IMR-90 (cell line): Measurements from ENCODE around the gene LMO2. TPM values are rescaled to one million over a fixed set of nuclear protein-coding genes. Genes with fewer than 3 reads are reported as not detected.

ENCODE experiments used
- ATAC-seq: fragments of 200-7000 bp; cut with Tn5 transposase; 2 replicates; pipeline ENCODE4 v1.9.1; 2020; ENCODE audit warnings: low read depth, mild to moderate bottlenecking, moderate library complexity
- BruUV-seq: library from RNA; stranded (reverse); fragments of 400-500 nt; replicated peaks from 2 replicates; lab custom pipeline; 2021; lab: Mats Ljungman, UMichigan
- CTCF ChIA-PET: fragments of 300-600 bp; formaldehyde crosslinking; extraction: SDS; loops from one replicate; lab custom pipeline; 2021; ENCODE audit warnings: antibody characterized with exemption; lab: Yijun Ruan, JAX
- POLR2A ChIA-PET: fragments of 300-600 bp; sonication (Branson Sonifier 250); formaldehyde crosslinking; loops from one replicate; lab custom pipeline; 2022; ENCODE audit warnings: antibody characterized with exemption; ENCODE audit not compliant: unreplicated experiment; lab: Charles Lee
- DNase-seq: peaks from one replicate; pipeline ENCODE4 v3.0.0; 2013
- H2AFZ ChIP-seq: replicated peaks from 2 replicates; pipeline ENCODE3; 2013; ENCODE audit warnings: low read length, mild to moderate bottlenecking; ENCODE audit not compliant: poor library complexity
- H2AK5ac ChIP-seq: 2 replicates; pipeline ENCODE4 v1.6.1; 2013; ENCODE audit warnings: low read depth, low read length, inconsistent platforms
- H2AK9ac ChIP-seq: replicated peaks from 2 replicates; pipeline ENCODE3; 2013; ENCODE audit warnings: mild to moderate bottlenecking, low read depth, low read length, moderate library complexity; ENCODE audit not compliant: poor library complexity
- H2BK120ac ChIP-seq: 2 replicates; pipeline ENCODE4 v1.6.1; 2013; ENCODE audit warnings: low read depth, low read length, inconsistent platforms
- H2BK15ac ChIP-seq: 3 replicates; pipeline ENCODE4 v1.6.1; 2013; ENCODE audit warnings: low read depth, low read length, inconsistent platforms
- H2BK20ac ChIP-seq: 2 replicates; pipeline ENCODE4 v1.6.1; 2013; ENCODE audit warnings: low read depth, mild to moderate bottlenecking, inconsistent platforms, low read length, moderate library complexity
- H2BK5ac ChIP-seq: 2 replicates; pipeline ENCODE4 v1.6.1; 2013; ENCODE audit warnings: mild to moderate bottlenecking, low read depth, low read length, inconsistent platforms; ENCODE audit not compliant: poor library complexity, severe bottlenecking
- H3K14ac ChIP-seq: replicated peaks from 2 replicates; pipeline ENCODE4 v1.6.1; 2013; ENCODE audit warnings: low read depth, low read length, inconsistent platforms
- H3K18ac ChIP-seq: 2 replicates; pipeline ENCODE4 v1.6.1; 2013; ENCODE audit warnings: low read depth, low read length, control low read depth
- H3K23ac ChIP-seq: 2 replicates; pipeline ENCODE4 v1.6.1; 2013; ENCODE audit warnings: low read depth, low read length, inconsistent platforms
- H3K27ac ChIP-seq: 2 replicates; pipeline ENCODE4 v1.5.1; 2013; ENCODE audit warnings: mild to moderate bottlenecking, control low read depth, low read length; ENCODE audit not compliant: insufficient read depth
- H3K27me3 ChIP-seq: 2 replicates; pipeline ENCODE4 v1.6.1; 2013; ENCODE audit warnings: low read length; ENCODE audit not compliant: control insufficient read depth, insufficient read depth
- H3K36me3 ChIP-seq: 2 replicates; pipeline ENCODE4 v1.6.1; 2013; ENCODE audit warnings: low read length, mixed read lengths; ENCODE audit not compliant: control insufficient read depth, insufficient read depth
- H3K4ac ChIP-seq: 2 replicates; pipeline ENCODE4 v1.6.1; 2013; ENCODE audit warnings: low read depth, low read length, inconsistent platforms
- H3K4me1 ChIP-seq: 2 replicates; pipeline ENCODE4 v1.6.1; 2013; ENCODE audit warnings: low read length, mixed read lengths; ENCODE audit not compliant: control insufficient read depth, insufficient read depth
- H3K4me2 ChIP-seq: 2 replicates; pipeline ENCODE4 v1.6.1; 2013; ENCODE audit warnings: low read depth, mild to moderate bottlenecking, control low read depth, low read length, moderate library complexity
- H3K4me3 ChIP-seq: 2 replicates; pipeline ENCODE4 v1.5.1; 2013; ENCODE audit warnings: low read depth, mild to moderate bottlenecking, control low read depth, low read length, moderate library complexity; ENCODE audit not compliant: insufficient read depth
- H3K56ac ChIP-seq: 2 replicates; pipeline ENCODE4 v1.6.1; 2013; ENCODE audit warnings: low read length, inconsistent platforms; ENCODE audit not compliant: insufficient read depth; ENCODE audit errors: extremely low read depth
- H3K79me1 ChIP-seq, 2 experiments: 2 replicates each; pipeline ENCODE4 v1.6.1; 2013; ENCODE audit warnings: low read length in 2 of 2, inconsistent platforms in 1 of 2, low read depth in 1 of 2
- H3K9ac ChIP-seq: 2 replicates; pipeline ENCODE4 v1.6.1; 2013; ENCODE audit warnings: low read depth, low read length, control low read depth
- H3K9me1 ChIP-seq: 2 replicates; pipeline ENCODE4 v1.6.1; 2013; ENCODE audit warnings: low read length, inconsistent platforms; ENCODE audit not compliant: insufficient read depth
- H3K9me3 ChIP-seq: 2 replicates; pipeline ENCODE4 v1.6.1; 2013; ENCODE audit warnings: low read length; ENCODE audit not compliant: control insufficient read depth, insufficient read depth
- H4K20me1 ChIP-seq: 2 replicates; pipeline ENCODE4 v1.6.1; 2013; ENCODE audit warnings: low read length, inconsistent platforms; ENCODE audit not compliant: insufficient read depth
- H4K5ac ChIP-seq: 2 replicates; pipeline ENCODE4 v1.6.1; 2013; ENCODE audit warnings: mild to moderate bottlenecking, low read depth, low read length, control low read depth
- H4K8ac ChIP-seq, 2 experiments: 2 replicates each; pipeline ENCODE4 v1.6.1; 2013; ENCODE audit warnings: low read depth in 2 of 2, low read length in 2 of 2, control low read depth in 1 of 2, inconsistent platforms in 1 of 2
- H4K91ac ChIP-seq: 2 replicates; pipeline ENCODE4 v1.6.1; 2013; ENCODE audit warnings: low read depth, low read length, inconsistent platforms; ENCODE audit not compliant: insufficient read depth
- BHLHE40 ChIP-seq: fragments of 150-350 bp; IDR thresholded peaks from 2 replicates; pipeline ENCODE4 v1.6.1; 2016; ENCODE audit warnings: mild to moderate bottlenecking, low read depth, low read length
- CEBPB ChIP-seq: IDR thresholded peaks from 2 replicates; pipeline ENCODE4 v1.6.1; 2012; ENCODE audit warnings: low read depth, low read length, improper control_type of control experiment
- CHD1 ChIP-seq: IDR thresholded peaks from 2 replicates; pipeline ENCODE4 v1.6.1; 2012; ENCODE audit warnings: low read depth, low read length, improper control_type of control experiment
- ELK1 ChIP-seq: fragments of 150-350 bp; IDR thresholded peaks from 2 replicates; pipeline ENCODE4 v1.6.1; 2016; ENCODE audit warnings: low read depth, mild to moderate bottlenecking, low read length, moderate library complexity, borderline replicate concordance
- MAZ ChIP-seq: IDR thresholded peaks from 2 replicates; pipeline ENCODE4 v1.6.1; 2012; ENCODE audit warnings: low read depth, mild to moderate bottlenecking, low read length, improper control_type of control experiment, moderate library complexity, borderline replicate concordance
- NFE2L2 ChIP-seq: fragments of 150-350 bp; IDR thresholded peaks from 2 replicates; pipeline ENCODE4 v1.6.1; 2016; ENCODE audit warnings: low read depth, mild to moderate bottlenecking, low read length
- RAD21 ChIP-seq: IDR thresholded peaks from 2 replicates; pipeline ENCODE4 v1.6.1; 2012; ENCODE audit warnings: low read length, improper control_type of control experiment
- RCOR1 ChIP-seq: IDR thresholded peaks from 2 replicates; pipeline ENCODE4 v1.6.1; 2012; ENCODE audit warnings: mild to moderate bottlenecking, low read length, improper control_type of control experiment; ENCODE audit not compliant: insufficient replicate concordance
- SMC3 ChIP-seq: fragments of 150-350 bp; IDR thresholded peaks from 2 replicates; pipeline ENCODE4 v1.6.1; 2016; ENCODE audit warnings: low read depth, mild to moderate bottlenecking, antibody characterized with exemption, low read length, moderate library complexity
- USF2 ChIP-seq: fragments of 150-350 bp; IDR thresholded peaks from 2 replicates; pipeline ENCODE4 v1.6.1; 2017; ENCODE audit warnings: mild to moderate bottlenecking, antibody characterized with exemption, low read length, low read depth
- WGBS, 2 experiments: methylation state at CpG; one replicate each; pipeline versions ENCODE4 v1.1.5 to v1.1.7; 2013; ENCODE audit warnings: missing lambda C conversion rate in 2 of 2; ENCODE audit not compliant: insufficient read length in 1 of 2; ENCODE audit errors: extremely low coverage in 2 of 2; 5-methylcytosine and 5-hydroxymethylcytosine counted together
- dilution Hi-C: fragments of 300-500 bp; cut with HindIII; formaldehyde crosslinking; loops from one replicate; pipeline ENCODE4 v1.14.3; 2018; ENCODE audit warnings: low sequenced_read_pairs; ENCODE audit not compliant: unreplicated experiment
- in situ Hi-C: fragments of 300-500 bp; cut with MboI; formaldehyde crosslinking; loops from 3 replicates; pipeline ENCODE4 v1.14.3; 2019; ENCODE audit warnings: low sequenced_read_pairs, inconsistent platforms, mixed read lengths
- intact Hi-C: fragments of 100-400 bp; cut with micrococcal nuclease; formaldehyde crosslinking; loops from 2 replicates; pipeline ENCODE4 v1.10.0; 2022
- polyA plus RNA-seq, 3 experiments: library from polyadenylated mRNA; depleted of rRNA; stranded (reverse); fragments of >200 nt; gene quantifications; 2 replicates each; pipeline ENCODE4 v1.2.3, GENCODE V29; 2012; ENCODE audit warnings: low replicate concordance in 1 of 3
- total RNA-seq: library from RNA; depleted of rRNA; stranded (reverse); fragments of >200 nt; gene quantifications from 2 replicates; pipeline ENCODE4 v1.2.3, GENCODE V29; 2012

Gene LMO2
- total and polyA plus RNA-seq, 2 of the 4 experiments (the other 2 are of a cell fraction): not detected

GRCh38 chr11:33867996-33868646, 23.8 kb downstream of the LMO2 start:
- in situ Hi-C loops: no loop called here

More at GRCh38 chr11:33867996-33868646, 23.8 kb downstream of the LMO2 start:
- WGBS, 2 experiments: no CpG with 5 or more reads among the region's 7 CpGs
- DNase-seq: no peak
- no TSS peak for BruUV-seq
- H2AK5ac ChIP-seq: no peak overlapping the region
- no peak overlapping the region for H4K5ac ChIP-seq
- no peak overlapping the region for H3K4me3 ChIP-seq
- H3K9me3 ChIP-seq: no peaks in the 10 kb centered on the region
- POLR2A ChIA-PET: no interaction called here
- H4K20me1 ChIP-seq: no peaks in the 10 kb centered on the region; the same call in 1 of the 2 replicates
- no peak overlapping the region for H2AK9ac ChIP-seq
- H3K9me1 ChIP-seq: peaks cover 2% of the 10 kb centered on the region; the same call in 1 of the 2 replicates
- H2BK20ac ChIP-seq: no peak overlapping the region
- no peak overlapping the region for H3K4me2 ChIP-seq
- no peak overlapping the region for H2BK5ac ChIP-seq
- H4K8ac ChIP-seq: no peak overlapping the region
- peaks cover 79% of the 10 kb centered on the region for H3K27me3 ChIP-seq
- no peak overlapping the region for H3K56ac ChIP-seq
- no peak overlapping the region for H2BK15ac ChIP-seq
- dilution Hi-C loops: no loop called here
- H2BK120ac ChIP-seq: no peak overlapping the region
- CTCF ChIA-PET: interaction anchor here (1.0 to 2.8 kb wide), 2 partner anchors 9 to 10 kb away, joined by 3 to 10 read pairs; no protein-coding TSS in a partner anchor
- H3K18ac ChIP-seq: no peak overlapping the region
- H3K23ac ChIP-seq: no peak overlapping the region
- intact Hi-C loops: no loop called here
- H3K27ac ChIP-seq: no peak overlapping the region
- no peaks in the 10 kb centered on the region for H3K36me3 ChIP-seq
- no peaks in the 10 kb centered on the region for H3K79me1 ChIP-seq
- H3K9ac ChIP-seq: no peak overlapping the region
- H3K4ac ChIP-seq: no peak overlapping the region
- no peaks in the 10 kb centered on the region for H3K4me1 ChIP-seq
- no peak for ATAC-seq
- H3K14ac ChIP-seq: no peak overlapping the region
- no peak overlapping the region for H2AFZ ChIP-seq
- TF ChIP-seq CHD1: no peak
- TF ChIP-seq USF2: no peak
- TF ChIP-seq MAZ: no peak
- no peak for TF ChIP-seq CEBPB
- no peak for TF ChIP-seq RCOR1
- TF ChIP-seq NFE2L2: no peak
- no peak for TF ChIP-seq RAD21
- TF ChIP-seq BHLHE40: no peak
- no peak for TF ChIP-seq ELK1
- no peak for TF ChIP-seq SMC3
- H4K91ac ChIP-seq: no peak overlapping the region
